Nephron progenitor cell (in vitro differentiated cells): ENCODE results near the gene DMD.

ENCODE experiments used
- DNase-seq: peaks from one replicate; pipeline ENCODE4 v3.0.0; 2021
- H3K27ac Mint-ChIP-seq: 2 replicates; pipeline ENCODE4 v1.8.0; 2021; ENCODE audit warnings: mild to moderate bottlenecking, moderate library complexity, mixed read lengths
- H3K27me3 Mint-ChIP-seq: 2 replicates; pipeline ENCODE4 v1.8.0; 2021; ENCODE audit warnings: mild to moderate bottlenecking, low read depth, mixed read lengths; ENCODE audit not compliant: poor library complexity
- H3K36me3 Mint-ChIP-seq: 2 replicates; pipeline ENCODE4 v1.8.0; 2021; ENCODE audit warnings: low read depth, mixed read lengths
- H3K4me1 Mint-ChIP-seq: 2 replicates; pipeline ENCODE4 v1.8.0; 2021; ENCODE audit warnings: mixed read lengths
- H3K4me3 Mint-ChIP-seq: 2 replicates; pipeline ENCODE4 v1.8.0; 2021; ENCODE audit warnings: mild to moderate bottlenecking, moderate library complexity, mixed read lengths
- H3K9me3 Mint-ChIP-seq: 2 replicates; pipeline ENCODE4 v1.8.0; 2021; ENCODE audit warnings: mild to moderate bottlenecking, moderate library complexity, mixed read lengths
- CTCF ChIP-seq: fragments of 200-600 bp; sonication (generic); IDR thresholded peaks from 2 replicates; pipeline ENCODE4 v1.5.0; 2021; ENCODE audit warnings: antibody characterized with exemption

Gene DMD

GRCh38 chrX:32847921-32848320 is 363.4 kb downstream of the DMD start:
- Mint-ChIP-seq H3K36me3 (no peaks in the 10 kb centered on the region), H3K4me3 (no peak overlapping the region), H3K4me1 (no peaks in the 10 kb centered on the region), H3K9me3 (no peaks in the 10 kb centered on the region), H3K27me3 (no peaks in the 10 kb centered on the region), H3K27ac (no peak overlapping the region)
- TF ChIP-seq CTCF, result no peak
- DNase-seq, result no peak

GRCh38 chrX:32842053-32842452 is 369.3 kb downstream of the DMD start:
- Mint-ChIP-seq H3K27ac (no peak overlapping the region), H3K4me1 (no peaks in the 10 kb centered on the region), H3K36me3 (no peaks in the 10 kb centered on the region), H3K9me3 (no peaks in the 10 kb centered on the region), H3K27me3 (no peaks in the 10 kb centered on the region), H3K4me3 (no peak overlapping the region)
- no peak for DNase-seq
- no peak for TF ChIP-seq CTCF

GRCh38 chrX:32839781-32840180 is 371.6 kb downstream of the DMD start:
- Mint-ChIP-seq H3K4me1 (no peaks in the 10 kb centered on the region), H3K9me3 (no peaks in the 10 kb centered on the region), H3K36me3 (no peaks in the 10 kb centered on the region), H3K27me3 (no peaks in the 10 kb centered on the region), H3K4me3 (no peak overlapping the region), H3K27ac (no peak overlapping the region)
- DNase-seq, result no peak
- TF ChIP-seq CTCF, result no peak

- Mint-ChIP-seq H3K4me3 (no peak overlapping the region), H3K27ac (no peak overlapping the region), H3K36me3 (no peaks in the 10 kb centered on the region), H3K9me3 (no peaks in the 10 kb centered on the region), H3K27me3 (no peaks in the 10 kb centered on the region), H3K4me1 (no peaks in the 10 kb centered on the region)
- no peak for TF ChIP-seq CTCF
- no peak for DNase-seq
Observed at GRCh38 chrX:32825009-32825408, 386.3 kb downstream of the DMD start.

GRCh38 chrX:32804034-32804433 is 407.3 kb downstream of the DMD start:
- H3K4me3 Mint-ChIP-seq, result no peak overlapping the region
- DNase-seq, result no peak
- H3K36me3 Mint-ChIP-seq, result no peaks in the 10 kb centered on the region
- peaks cover 24% of the 10 kb centered on the region for H3K9me3 Mint-ChIP-seq
- TF ChIP-seq CTCF, result no peak
- peaks cover 3% of the 10 kb centered on the region for H3K4me1 Mint-ChIP-seq
- H3K27me3 Mint-ChIP-seq, result no peaks in the 10 kb centered on the region
- H3K27ac Mint-ChIP-seq, result no peak overlapping the region

- no peaks in the 10 kb centered on the region for H3K36me3 Mint-ChIP-seq
- peaks cover 6% of the 10 kb centered on the region for H3K4me1 Mint-ChIP-seq
- no peak overlapping the region for H3K27ac Mint-ChIP-seq
- no peak for TF ChIP-seq CTCF
- H3K9me3 Mint-ChIP-seq, result peaks cover 14% of the 10 kb centered on the region
- DNase-seq, result no peak
- no peaks in the 10 kb centered on the region for H3K27me3 Mint-ChIP-seq
- H3K4me3 Mint-ChIP-seq, result no peak overlapping the region
Observed at GRCh38 chrX:32798990-32799389, 412.4 kb downstream of the DMD start.
